Activated CD4-positive, alpha-beta T cell treated with anti-CD3 and anti-CD28 coated beads, Interleukin-2, amount 50 U/mL, for 24 hours (primary cell): ENCODE data around the gene MUC5AC.

Experiments used
- DNase-seq, 2 donors: peaks; one replicate each; pipeline ENCODE4 v3.0.0-alpha.2; 2020; ENCODE audit warnings: low read depth in 1 of 2, low spot score in 1 of 2

Gene MUC5AC

DNA sequence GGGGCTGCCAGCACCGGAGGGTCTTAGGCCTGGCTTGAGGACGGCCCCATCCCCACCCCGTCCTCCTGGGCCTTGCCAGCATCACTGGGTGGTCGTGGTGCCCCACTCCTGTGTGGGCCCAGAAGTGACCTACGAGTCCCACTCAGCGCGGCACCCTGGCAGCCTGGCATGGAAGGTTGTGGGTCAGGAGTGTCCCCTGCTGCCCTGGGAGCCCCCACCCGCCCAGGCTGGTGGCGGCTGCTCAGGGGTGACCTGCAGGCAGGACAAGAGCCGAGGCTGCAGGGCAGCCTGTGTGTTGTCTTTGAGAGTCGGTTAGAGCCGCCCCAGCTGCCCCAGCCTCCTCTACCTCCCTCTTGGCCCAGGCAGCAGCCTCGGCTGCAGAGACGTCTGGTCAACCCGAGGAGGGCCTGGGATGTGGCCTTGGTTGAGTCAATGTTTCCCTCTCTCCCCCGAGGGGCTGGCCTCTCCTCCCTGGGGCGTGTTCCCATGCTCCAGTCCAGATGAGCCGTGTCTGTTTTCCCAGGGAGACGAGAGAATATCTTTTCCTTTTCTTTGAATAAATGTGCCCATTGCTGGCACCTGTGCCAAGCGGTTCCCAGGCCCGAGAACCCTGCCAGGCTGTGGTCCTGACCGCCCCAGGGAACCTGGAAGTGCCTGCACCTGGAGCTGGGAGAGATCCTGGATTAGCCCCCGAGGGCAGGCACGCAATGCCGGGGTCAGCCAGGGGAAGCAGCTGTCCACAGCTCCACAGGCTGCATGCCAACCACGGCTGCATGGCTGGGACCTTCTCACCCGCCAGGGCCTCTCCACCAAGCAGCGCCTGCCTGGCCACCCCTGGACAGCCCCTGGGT, 35.7 kb upstream of the MUC5AC start:
- DNase-seq: no peak

DNA sequence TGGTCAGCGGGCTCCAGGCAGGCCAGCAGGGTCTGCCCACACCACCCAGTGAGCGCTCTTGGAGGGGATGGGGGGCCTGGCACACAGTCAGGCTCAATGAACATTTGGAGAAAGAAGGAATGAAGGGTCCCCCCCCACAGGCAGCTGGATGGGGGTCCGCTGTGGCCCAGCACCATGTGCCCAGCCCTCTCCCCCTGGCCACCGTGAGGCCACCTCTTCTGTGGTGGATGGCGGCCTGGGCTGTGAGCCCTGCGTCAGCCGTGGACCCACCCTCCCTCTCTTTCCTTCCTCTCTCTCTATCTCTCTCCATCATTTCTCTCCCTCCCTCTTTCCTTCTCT, 35.1 kb upstream of the MUC5AC start:
- DNase-seq: no peak

DNA sequence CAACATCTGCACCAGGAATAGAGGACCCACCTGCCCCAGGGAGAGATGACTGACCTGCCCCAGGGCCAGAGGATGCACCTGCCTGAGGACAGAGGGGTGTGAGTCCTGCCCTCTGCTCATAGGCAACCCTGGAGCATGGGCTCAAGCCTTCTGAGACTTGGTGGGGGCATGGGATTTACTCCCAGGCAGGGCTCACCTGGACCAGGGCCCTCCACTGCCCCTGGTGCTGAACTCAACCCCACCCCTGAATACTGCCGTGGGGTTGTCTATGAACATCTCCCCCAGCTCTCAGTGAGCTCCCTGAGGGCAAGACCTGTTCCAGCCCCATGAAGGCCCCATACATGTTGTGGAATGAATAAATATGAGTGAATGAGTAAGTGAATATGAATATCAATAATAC, 33.8 kb upstream of the MUC5AC start:
- no peak for DNase-seq

DNA sequence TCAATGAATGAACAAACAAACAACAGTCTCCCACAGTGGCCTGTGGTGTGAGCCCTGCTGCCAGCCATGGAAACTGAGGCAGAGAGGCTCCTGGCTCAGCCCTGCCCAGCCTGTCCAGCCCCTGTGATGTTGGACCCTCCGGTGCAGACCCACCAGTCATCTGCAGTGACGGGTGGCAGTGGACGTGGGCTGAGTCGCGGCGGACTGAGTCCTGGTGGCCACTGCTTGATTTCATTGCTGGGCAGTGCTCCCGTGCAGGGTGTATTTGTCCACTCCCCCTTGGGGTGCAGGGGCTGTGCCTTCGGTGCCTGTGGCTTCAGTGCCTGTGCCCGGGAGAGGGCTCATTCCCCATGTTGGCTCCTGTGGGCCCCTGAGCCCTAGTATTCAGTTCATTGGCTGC, 31.9 kb upstream of the MUC5AC start:
- DNase-seq: no peak

DNA sequence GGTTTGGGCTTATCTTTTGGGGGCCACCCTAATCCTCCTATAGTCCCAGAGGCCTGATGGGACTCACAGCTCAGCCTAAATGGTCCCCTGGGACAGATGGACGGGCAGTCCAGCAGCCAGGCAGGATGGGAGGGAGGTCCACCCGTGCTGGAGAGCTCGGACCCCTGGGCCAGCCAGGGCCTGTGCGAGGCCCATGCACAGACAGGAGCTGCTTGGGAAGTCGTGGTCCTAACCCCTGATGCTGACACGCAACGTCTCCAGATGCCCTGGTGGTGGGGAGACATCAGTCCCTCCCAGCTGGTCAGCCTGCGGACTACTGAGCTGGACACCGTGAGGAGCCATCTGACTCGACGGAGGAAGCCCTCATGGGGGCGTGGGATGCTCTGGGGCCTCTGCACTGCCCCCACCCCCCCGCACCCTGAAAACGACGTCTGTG, 31.2 kb upstream of the MUC5AC start:
- DNase-seq: no peak

DNA sequence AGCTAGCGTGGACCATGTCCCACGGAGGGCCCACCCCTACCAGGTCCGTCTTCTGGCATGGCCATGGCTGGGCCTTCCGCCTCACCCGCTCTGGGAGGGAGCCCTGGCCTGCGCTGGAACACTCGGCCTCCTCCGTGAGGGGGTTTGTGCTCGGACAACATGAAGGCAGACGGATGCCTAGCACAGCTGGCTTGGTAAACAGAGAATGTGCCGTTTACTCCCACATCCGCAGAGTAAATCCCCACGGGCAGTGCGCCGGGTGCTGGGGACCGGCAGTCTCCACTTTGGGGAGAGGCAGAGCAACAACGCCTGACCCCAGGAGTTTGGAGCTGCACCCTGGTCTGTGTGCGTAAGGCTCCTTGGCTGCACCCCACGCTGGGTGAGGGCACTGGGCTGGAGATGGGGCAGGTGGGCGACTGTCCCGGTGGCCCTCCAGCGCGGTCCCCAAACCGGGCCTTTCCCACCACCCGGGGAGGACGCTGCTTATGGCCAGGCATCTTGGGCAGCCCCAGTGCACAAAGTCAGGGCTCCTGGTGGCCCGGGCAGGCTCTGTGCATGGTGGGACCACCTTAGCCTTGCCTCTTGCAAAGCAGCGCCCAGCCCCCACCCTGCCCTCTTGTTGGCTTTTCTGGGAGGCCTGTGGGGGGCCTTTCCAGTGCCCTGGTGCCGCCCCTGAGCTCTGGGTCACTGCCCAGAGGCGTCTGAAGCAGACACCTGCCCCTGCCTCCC, 30.7 kb upstream of the MUC5AC start:
- DNase-seq: no peak

DNA sequence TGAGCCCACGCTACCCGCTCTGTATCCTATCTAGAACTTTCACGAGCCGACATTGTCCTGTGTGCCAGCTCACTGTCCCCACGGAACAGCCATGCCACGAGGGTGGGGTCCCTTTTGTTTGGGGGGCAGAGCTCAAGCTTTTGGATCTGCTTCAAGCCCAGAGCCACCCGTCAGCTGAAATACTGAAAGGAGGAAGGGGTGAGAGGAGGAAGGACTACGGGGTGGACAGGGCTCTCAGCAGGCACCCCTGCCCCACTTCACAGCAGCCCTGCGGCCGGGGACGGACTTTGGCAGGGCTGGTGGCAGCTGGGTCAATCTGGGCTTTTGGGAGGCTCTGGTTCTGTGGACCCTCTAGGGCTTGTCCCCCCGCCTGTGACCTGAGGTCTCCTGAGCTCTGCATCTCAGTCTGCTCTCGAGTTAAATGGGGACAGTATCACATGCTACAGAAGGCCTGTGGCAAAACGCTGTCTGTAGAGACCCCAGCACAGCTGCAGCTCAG, 30.0 kb upstream of the MUC5AC start:
- DNase-seq: no peak

DNA sequence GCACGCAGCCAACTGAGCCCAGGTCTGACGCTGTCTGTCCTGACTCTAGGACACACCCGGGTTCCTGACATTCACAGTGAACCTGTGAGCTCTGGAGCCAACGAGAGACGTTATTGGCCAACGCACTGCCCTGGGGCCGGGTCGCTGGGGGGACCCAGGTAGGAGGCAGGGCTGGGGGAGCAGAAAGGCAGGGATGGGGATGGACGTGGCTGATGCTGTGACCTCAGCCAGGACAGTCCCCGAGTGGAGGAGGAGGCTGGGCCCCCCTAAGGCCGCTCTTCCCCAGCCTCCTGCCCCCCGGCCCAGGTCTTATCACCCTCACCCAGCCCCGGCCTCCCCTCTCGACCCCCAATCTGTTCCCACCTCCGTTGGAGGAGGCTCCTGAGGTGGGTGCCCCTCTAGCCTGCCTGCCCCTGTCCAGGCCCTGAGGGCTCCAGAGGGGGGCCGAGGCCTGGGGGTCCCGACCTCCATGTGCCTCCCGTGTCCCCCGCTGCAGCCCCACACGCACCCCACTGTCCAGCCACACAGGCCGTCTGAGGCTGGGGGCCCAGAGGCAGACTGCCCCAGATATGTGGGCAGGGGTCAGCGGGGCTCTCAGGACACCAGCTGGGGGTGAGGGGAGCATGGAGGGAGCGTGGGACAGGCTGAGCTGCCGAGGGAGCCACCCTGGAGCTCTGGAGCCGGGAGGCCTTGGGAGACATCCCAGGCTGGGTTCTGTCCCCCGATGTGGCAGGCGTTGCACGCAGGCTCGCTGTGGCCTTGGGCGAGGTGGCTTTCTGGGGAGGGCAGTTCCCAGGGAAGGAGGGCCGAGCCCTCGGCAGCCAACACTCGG, 29.2 kb upstream of the MUC5AC start:
- DNase-seq: no peak

DNA sequence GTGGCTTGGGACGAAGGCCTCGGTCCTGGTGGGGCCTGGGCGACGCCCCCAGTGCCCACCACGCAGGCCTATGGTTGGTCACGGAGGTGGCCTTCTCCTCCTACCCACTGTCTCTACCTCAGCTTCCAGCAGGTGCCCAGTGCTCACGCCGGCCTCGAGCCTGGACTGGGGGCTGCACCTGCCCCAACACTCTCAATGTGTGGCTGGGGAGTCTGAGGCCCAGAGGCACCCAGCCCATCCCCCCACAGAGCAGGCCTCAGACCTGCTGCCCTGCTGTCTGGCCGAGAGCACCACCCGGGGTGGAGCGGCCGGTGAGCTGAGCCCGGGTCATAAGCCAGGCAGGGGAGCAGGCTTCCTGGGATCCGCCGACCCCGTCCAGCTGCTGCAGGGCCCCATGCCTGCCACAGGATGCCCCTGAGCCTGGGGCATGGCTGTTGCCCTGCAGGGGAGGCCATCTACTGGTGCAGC, 28.6 kb upstream of the MUC5AC start:
- no peak for DNase-seq

DNA sequence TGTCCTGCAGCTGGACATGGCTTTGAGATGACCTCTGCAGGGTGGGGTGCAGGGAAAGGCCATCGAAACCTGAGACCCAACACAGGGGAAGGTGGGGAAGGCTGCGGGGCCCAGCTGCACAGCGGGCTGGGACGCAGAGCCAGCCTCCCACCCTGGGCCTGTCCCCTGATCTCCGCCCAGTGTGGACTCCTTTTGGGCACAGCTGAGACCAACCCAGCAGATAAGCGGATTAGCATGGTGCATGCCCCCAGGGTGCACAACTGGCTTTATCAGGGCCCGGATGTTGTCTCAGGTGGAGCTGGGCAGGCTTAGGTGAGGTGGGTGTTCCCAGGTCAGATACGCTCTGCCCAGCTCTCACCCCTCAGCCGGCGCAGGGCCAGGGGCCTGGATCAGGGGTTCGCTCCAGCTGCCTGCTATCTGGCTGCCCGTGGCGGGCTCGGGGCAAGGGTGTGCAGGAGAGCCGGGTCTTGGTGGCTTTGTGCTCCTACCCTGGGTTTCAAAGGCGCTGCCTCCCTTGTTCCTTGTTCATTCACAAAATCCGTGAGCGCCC, 28.1 kb upstream of the MUC5AC start:
- no peak for DNase-seq

DNA sequence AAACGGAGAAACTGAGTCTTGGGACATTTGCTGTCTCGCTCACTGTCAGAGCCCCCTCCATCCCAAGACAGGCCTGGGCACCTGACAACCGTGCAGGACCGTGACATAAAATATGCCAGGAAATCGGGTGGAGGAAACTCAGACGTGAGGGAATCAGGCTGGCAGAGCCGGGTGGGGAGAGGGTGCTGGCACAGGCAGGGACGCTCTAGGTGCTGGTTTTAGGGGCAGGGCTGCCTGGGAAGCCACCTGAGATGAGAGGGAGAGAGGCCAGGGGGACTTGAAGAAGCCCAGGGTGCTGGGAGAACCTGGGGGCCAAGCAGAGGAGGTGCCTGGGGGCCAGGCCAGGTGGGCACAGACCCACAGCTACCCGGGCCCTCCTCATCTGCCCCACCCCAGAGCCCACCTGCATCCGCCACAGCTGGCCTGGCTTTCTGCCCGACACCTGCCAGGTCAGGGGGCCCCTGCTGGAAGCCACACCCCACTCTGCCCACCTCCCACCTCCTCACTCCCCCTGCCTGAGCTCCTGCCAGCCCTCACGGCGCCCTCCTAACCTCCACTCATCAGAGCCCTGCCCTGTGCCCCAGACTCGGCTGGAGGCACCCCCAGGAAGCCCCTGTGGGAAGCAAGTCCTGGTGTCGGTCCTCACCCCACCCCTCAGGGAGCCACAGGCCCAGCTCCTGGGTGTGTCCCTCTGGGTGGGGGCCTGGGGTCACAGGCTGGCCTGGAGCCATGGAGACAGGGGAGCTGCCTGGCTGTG, 27.3 kb upstream of the MUC5AC start:
- no peak for DNase-seq

DNA sequence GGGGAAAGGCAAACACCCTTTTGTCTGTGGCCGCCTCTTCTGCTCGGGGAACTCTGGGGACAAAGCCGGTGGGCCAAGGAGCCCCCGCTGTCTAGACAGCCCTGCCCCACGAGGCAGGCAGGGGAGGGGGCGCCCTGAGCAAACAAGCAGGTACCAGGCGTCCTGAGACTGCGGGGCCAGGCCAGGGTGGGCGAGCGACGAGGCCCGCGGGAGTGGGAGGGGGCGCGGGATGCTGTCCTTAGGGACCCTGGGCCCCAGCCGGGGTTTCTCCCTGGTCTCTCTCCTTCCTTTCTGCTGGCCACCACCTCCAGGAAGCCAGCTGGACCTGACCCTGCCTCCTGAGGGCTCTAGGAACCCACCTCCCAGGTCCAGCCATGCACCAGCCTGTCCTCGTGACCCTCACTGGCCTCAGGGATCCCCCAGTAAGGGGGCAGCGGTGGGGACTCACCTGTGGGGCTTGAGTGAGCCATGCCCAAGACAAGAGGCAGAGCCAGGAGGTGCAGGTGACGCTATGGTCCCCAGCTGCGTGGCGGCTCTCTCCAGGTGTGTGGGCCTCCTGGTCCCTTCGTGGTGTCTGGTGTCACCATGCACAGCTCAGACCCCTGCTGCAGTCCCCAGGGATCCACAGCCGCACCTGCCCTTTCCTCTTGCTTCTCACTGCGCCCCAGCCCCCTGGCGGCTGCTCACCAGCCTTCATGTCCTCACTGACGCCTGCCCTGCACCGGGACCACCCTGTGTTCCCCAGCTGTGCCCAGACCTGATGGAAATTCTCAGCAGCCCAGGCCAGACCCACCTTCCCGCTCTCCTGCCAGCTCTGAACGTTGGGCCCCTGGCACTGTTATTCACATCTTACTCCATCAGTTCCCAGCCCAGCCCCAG, 26.5 kb upstream of the MUC5AC start:
- no peak for DNase-seq

DNA sequence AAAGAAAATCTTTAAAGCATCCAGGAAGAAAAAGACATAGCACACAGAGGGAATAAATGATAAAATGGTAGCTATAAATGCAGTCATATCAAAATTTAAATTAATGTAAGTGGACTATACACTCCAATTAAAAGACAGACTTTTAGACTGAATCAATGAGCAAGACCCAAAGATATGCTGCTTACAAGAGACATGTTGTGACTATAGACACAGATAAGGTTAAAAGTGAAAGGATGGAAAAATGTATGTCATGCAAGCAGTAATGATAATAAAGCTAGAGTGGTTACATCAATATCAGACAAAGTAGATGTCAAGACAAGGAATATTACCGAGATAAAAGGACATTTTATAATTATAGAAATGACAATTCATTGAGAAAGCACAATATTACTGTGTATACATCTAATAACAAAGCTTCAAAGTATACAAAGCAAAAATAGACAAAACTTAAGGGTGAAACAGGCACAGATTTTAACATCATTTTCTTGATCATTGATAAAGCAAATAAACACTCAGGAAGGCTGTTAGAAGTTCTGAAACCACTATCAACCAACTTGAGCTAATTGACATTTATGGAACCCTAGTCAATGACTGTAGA, 22.8 kb upstream of the MUC5AC start:
- no peak for DNase-seq

DNA sequence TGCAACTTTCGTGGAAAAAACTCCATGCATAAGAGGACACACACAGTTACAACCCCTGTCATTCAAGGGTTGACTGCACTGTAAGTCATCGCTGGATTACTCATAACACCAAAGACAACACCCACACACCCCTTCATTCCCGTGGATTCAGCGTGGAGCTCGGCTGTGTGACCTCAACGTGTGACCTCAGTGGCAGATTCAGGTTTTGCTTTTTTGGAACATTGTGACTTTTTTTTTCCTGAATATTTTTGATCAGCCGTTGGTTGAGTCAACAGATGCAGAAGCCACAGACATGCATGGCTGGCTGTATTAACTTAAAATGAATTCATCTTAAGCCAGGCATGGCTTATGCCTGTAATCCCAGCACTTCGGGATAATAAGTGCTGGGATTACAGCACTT, 19.7 kb upstream of the MUC5AC start:
- DNase-seq: no peak

DNA sequence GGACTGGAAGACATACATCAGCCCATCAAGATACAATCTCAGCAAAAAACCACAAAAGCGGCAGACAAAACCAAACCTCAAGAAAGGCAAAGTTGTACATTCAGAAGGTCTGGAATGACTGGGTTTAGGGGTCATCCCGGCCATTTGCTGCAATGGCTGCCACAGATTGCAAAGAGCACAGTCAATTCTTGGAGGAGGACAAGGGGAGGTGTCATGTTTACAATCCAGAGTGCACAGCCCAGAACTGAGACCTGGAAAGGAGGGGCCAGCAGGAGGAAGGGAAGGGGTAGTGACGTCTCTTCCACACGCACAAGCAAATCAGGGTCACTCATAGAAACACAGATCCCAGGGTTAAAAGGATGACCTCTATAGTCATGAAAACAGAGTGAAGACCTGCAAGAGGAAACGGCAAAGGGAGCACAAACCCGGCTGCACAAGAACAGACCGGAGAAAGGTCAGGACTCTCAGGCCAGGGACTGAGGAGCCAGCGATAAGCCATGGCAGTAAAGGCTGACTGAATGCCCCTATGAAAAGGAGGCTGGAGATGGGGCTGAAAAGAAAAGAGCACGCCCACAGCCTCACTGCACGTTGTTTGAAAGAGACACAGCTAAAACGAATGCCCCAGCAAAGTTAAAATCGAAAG, 18.2 kb upstream of the MUC5AC start:
- no peak for DNase-seq

DNA sequence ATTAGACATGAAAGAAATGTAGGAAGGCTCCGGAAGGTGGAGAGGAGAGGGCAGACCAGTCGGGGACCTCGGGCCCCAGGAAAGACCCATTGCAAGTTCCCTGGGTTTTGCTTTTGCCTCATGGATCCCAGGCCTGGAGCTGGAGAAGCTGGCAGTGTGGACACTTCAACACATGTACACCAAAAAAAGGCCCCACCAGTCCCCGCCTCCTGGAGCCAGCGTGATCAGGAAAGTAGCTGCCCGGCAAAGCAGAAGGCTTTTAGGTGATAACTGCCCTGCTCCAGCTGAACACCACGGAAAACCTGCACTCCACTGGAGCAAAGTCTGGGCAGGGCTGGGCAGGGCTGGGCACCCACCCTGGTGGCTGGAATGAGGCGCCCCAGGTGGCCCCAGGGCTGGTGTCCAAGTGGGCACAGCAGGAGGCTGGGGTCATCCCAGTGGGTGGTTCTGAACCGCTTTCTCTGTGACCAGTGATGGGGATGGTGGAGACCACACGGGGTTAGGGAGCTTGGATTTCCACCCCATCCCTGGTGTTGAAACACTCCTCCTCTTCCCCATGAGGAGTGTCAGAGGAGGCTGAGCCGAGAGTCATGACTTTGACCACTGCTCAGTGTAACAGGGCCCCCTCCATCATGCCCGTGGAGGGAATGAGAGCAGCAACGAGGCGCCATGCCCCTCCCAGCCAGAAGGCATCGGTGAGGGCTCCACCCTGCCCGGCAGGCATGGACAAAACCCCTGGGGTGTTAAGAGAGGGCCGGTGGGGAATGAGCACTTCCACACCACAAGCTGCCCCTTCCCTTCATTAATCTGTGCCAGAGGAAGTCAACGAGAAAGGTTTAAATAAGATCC, 16.9 kb upstream of the MUC5AC start:
- DNase-seq: no peak

DNA sequence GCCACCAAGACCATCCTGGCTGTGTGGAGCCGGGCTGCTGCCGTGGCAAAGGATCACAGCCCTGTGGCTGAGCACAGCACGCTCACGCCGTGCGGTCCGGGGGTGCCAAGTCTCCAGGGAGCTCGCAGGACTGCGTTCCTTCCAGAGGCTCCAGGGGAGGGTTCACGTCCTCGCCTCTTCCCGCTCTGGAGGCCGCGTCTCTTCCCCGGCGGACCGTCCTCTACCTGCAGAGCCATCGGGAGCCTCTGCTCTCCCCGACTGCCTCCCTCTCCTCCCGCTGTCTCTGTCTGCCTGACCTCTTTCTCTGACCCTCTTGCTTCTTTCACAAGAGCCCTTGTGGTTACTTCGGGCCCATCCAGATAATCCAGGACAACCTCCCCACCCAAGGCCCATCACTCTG, 11.4 kb upstream of the MUC5AC start:
- DNase-seq: no peak

DNA sequence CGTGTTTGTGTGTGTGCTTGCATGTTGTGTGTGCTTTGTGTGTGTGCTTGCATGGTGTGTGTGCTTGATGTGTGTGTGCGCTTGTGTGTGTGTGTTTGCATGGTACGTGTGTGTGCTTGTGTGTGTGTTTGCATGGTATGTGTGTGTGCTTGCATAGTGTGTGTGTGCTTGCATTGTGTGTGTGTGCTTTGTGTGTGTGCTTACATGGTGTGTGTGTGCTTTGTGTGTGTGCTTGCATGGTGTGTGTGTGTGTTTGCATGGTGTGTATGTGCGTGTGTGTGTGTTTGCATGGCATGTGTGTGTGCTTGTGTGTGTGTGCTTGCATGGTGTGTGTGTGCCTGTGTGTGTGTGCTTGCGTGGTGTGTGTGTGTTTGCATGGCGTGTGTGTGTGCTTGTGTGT, 10.0 kb upstream of the MUC5AC start:
- no peak for DNase-seq
